Left ventricle myocardium superior (tissue), 1 donor: ENCODE results near the gene PPM1E. TPM values are rescaled to one million over a fixed set of nuclear protein-coding genes. Genes with fewer than 3 reads are reported as not detected.
"Not testable (repeated sequence)": the region's sequence is repeated elsewhere in the genome, so short reads cannot be mapped to it uniquely, and the experiment has no call there.

ENCODE experiments used
- ATAC-seq: fragments of 200-7000 bp; cut with Tn5 transposase; one replicate; pipeline ENCODE4 v1.9.1; 2020; ENCODE audit warnings: mild to moderate bottlenecking, moderate library complexity
- DNase-seq: peaks from one replicate; pipeline ENCODE4 v3.0.0-alpha.2; 2020
- intact Hi-C: fragments of 100-400 bp; cut with micrococcal nuclease; formaldehyde crosslinking; loops from one replicate; pipeline ENCODE4 v1.11.0; 2022
- total RNA-seq: library from RNA; stranded (reverse); fragmentation: NEBNext Ultra II Directional; extraction: Animal tissue kit (Norgen Biotek cat#: 25700); gene quantifications from one replicate; pipeline ENCODE4 v1.2.1, GENCODE V29; 2021
- donor health status: DM: no; HTN: yes; CAD: no; lungs with severe emphysema.

Gene PPM1E
- total RNA-seq, 1 donor from 2014 or later = 3.2 TPM

- intact Hi-C loops = no loop called here
- ATAC-seq (no peak), DNase-seq (no peak)
These were observed 8.7 kb downstream of the PPM1E start for GRCh38 chr17:58764373-58764772.

- ATAC-seq, DNase-seq, intact Hi-C loops: not testable (repeated sequence)
These were observed 22.8 kb downstream of the PPM1E start for GRCh38 chr17:58778482-58778881.

GRCh38 chr17:58779446-58779845, 23.8 kb downstream of the PPM1E start:
- ATAC-seq (no peak), DNase-seq (no peak)
- intact Hi-C loops = no loop called here

- ATAC-seq (no peak), DNase-seq (no peak)
- intact Hi-C loops = no loop called here
These were observed 27.7 kb downstream of the PPM1E start for GRCh38 chr17:58783380-58783779.

- intact Hi-C loops = no loop called here
- DNase-seq = no peak
- no peak for ATAC-seq
These were observed 29.4 kb downstream of the PPM1E start for GRCh38 chr17:58785097-58785496.

GRCh38 chr17:58786586-58787295, 31.1 kb downstream of the PPM1E start:
- ATAC-seq (no peak), DNase-seq (no peak)
- intact Hi-C loops = no loop called here

- ATAC-seq = no peak
- intact Hi-C loops = no loop called here
- DNase-seq = no peak
These were observed 32.5 kb downstream of the PPM1E start for GRCh38 chr17:58788199-58788598.

GRCh38 chr17:58789160-58789559, 33.5 kb downstream of the PPM1E start:
- intact Hi-C loops = no loop called here
- ATAC-seq (no peak), DNase-seq (no peak)

- no peak for DNase-seq
- ATAC-seq = no peak
- intact Hi-C loops = no loop called here
These were observed 34.2 kb downstream of the PPM1E start for GRCh38 chr17:58789831-58790230.

GRCh38 chr17:58794508-58794907, 38.9 kb downstream of the PPM1E start:
- intact Hi-C loops, ATAC-seq, DNase-seq: not testable (repeated sequence)

GRCh38 chr17:58802188-58802587, 46.5 kb downstream of the PPM1E start:
- intact Hi-C loops = no loop called here
- DNase-seq (no peak), ATAC-seq (no peak)

GRCh38 chr17:58806046-58806445, 50.4 kb downstream of the PPM1E start:
- DNase-seq (no peak), ATAC-seq (no peak)
- intact Hi-C loops = no loop called here

GRCh38 chr17:58808609-58809563, 53.2 kb downstream of the PPM1E start:
- DNase-seq = no peak
- peak; percentile 92 for ATAC-seq
- intact Hi-C loops = no loop called here

GRCh38 chr17:58809564-58809936, 53.9 kb downstream of the PPM1E start:
- ATAC-seq = peak; percentile 40
- intact Hi-C loops = no loop called here
- DNase-seq = no peak

- intact Hi-C loops = no loop called here
- ATAC-seq (no peak), DNase-seq (no peak)
These were observed 55.6 kb downstream of the PPM1E start for GRCh38 chr17:58811290-58811689.

- ATAC-seq = no peak
- intact Hi-C loops = no loop called here
- no peak for DNase-seq
These were observed 58.1 kb downstream of the PPM1E start for GRCh38 chr17:58813712-58814111.

GRCh38 chr17:58818654-58819053, 63.0 kb downstream of the PPM1E start:
- DNase-seq (no peak), ATAC-seq (peak; percentile 52)
- intact Hi-C loops = no loop called here

GRCh38 chr17:58822148-58823050, 66.7 kb downstream of the PPM1E start:
- peak; percentile 94 for ATAC-seq

GRCh38 chr17:58823051-58823525, 67.4 kb downstream of the PPM1E start:
- intact Hi-C loops = no loop called here
- ATAC-seq = no peak
- no peak for DNase-seq

More at GRCh38 chr17:58822148-58823050, 66.7 kb downstream of the PPM1E start:
- intact Hi-C loops = no loop called here
- no peak for DNase-seq
